Astrocyte (in vitro differentiated cells and primary cell): ENCODE measurements around the gene LRCH1. TPM values are rescaled to one million over a fixed set of nuclear protein-coding genes. Genes with fewer than 3 reads are reported as not detected.

ENCODE experiments used
- DNase-seq: peaks from one replicate; pipeline ENCODE4 v3.0.0-alpha.2; 2010; ENCODE audit warnings: low read depth
- FAIRE-seq: peaks from 2 replicates; lab custom pipeline; 2011; peaks lifted over from hg19 to GRCh38; lab: Jason Lieb, UNC
- H2AFZ ChIP-seq: 2 replicates; pipeline ENCODE4 v1.6.0; 2012; ENCODE audit warnings: low read depth, low read length, inconsistent platforms
- H3K27ac ChIP-seq: 2 replicates; pipeline ENCODE4 v1.5.1; 2011; ENCODE audit warnings: low read depth, low read length, inconsistent platforms
- H3K27me3 ChIP-seq: 2 replicates; pipeline ENCODE4 v1.6.0; 2011; ENCODE audit warnings: low read length, inconsistent platforms; ENCODE audit not compliant: insufficient read depth
- H3K36me3 ChIP-seq: 2 replicates; pipeline ENCODE4 v1.5.1; 2011; ENCODE audit warnings: low read length, inconsistent platforms; ENCODE audit not compliant: insufficient read depth
- H3K4me1 ChIP-seq: 2 replicates; pipeline ENCODE4 v1.5.1; 2011; ENCODE audit warnings: low read length, inconsistent platforms; ENCODE audit not compliant: insufficient read depth
- H3K4me2 ChIP-seq: 2 replicates; pipeline ENCODE4 v1.6.0; 2012; ENCODE audit warnings: low read length, inconsistent platforms
- H3K4me3 ChIP-seq: 2 replicates; pipeline ENCODE4 v1.5.1; 2011; ENCODE audit warnings: low read depth, mild to moderate bottlenecking, low read length, inconsistent platforms; ENCODE audit not compliant: insufficient read depth
- H3K79me2 ChIP-seq: 2 replicates; pipeline ENCODE4 v1.6.0; 2012; ENCODE audit warnings: mild to moderate bottlenecking, low read length, inconsistent platforms; ENCODE audit not compliant: insufficient read depth
- H3K9ac ChIP-seq: 2 replicates; pipeline ENCODE4 v1.6.0; 2012; ENCODE audit warnings: mild to moderate bottlenecking, low read length, inconsistent platforms
- H3K9me3 ChIP-seq: 2 replicates; pipeline ENCODE4 v1.5.1; 2012; ENCODE audit warnings: low read depth, mild to moderate bottlenecking, low read length, inconsistent platforms; ENCODE audit not compliant: insufficient read depth
- H4K20me1 ChIP-seq: 2 replicates; pipeline ENCODE4 v1.6.0; 2012; ENCODE audit warnings: low read length, inconsistent platforms; ENCODE audit not compliant: insufficient read depth
- H3K27ac Mint-ChIP-seq: one replicate; pipeline ENCODE4 v1.8.0; 2021; ENCODE audit warnings: mild to moderate bottlenecking, mixed read lengths; ENCODE audit not compliant: unreplicated experiment
- H3K27me3 Mint-ChIP-seq: one replicate; pipeline ENCODE4 v1.8.0; 2021; ENCODE audit warnings: low read depth, mixed read lengths; ENCODE audit not compliant: unreplicated experiment
- H3K36me3 Mint-ChIP-seq: one replicate; pipeline ENCODE4 v1.8.0; 2021; ENCODE audit warnings: low read depth, mixed read lengths; ENCODE audit not compliant: unreplicated experiment
- H3K4me1 Mint-ChIP-seq: one replicate; pipeline ENCODE4 v1.8.0; 2021; ENCODE audit warnings: low read depth, mixed read lengths; ENCODE audit not compliant: unreplicated experiment
- H3K4me3 Mint-ChIP-seq: one replicate; pipeline ENCODE4 v1.8.0; 2021; ENCODE audit warnings: mild to moderate bottlenecking, moderate library complexity, mixed read lengths; ENCODE audit not compliant: unreplicated experiment
- H3K9me3 Mint-ChIP-seq: one replicate; pipeline ENCODE4 v1.8.0; 2021; ENCODE audit warnings: mild to moderate bottlenecking, mixed read lengths; ENCODE audit not compliant: unreplicated experiment
- CTCF ChIP-seq: IDR thresholded peaks from 2 replicates; pipeline ENCODE4 v1.5.1; 2011; ENCODE audit warnings: low read depth, mild to moderate bottlenecking, inconsistent platforms, low read length, moderate library complexity; ENCODE audit not compliant: insufficient read depth
- EZH2 ChIP-seq: IDR thresholded peaks from 2 replicates; pipeline ENCODE4 v1.6.1; 2012; ENCODE audit warnings: mild to moderate bottlenecking, low read length, inconsistent platforms; ENCODE audit not compliant: insufficient read depth
- total RNA-seq: library from RNA; stranded (reverse); gene quantifications from 2 replicates; pipeline ENCODE4 v1.2.1, GENCODE V29; 2021

Gene LRCH1
- total RNA-seq, 1 donor from 2014 or later: 17.7 TPM

GRCh38 chr13:46796515-46797474, 243.8 kb downstream of the LRCH1 start, which contains the start of gene ESD:
Gene ESD (minus strand): TSS chr13:46797161. CDS start chr13:46791413, 5,748 bp downstream.
- Mint-ChIP-seq H3K27me3 (no peaks in the 10 kb centered on the region), H3K4me3 (peak within 1 kb of the TSS; percentile 99), H3K4me1 (peaks cover 15% of the 10 kb centered on the region), H3K9me3 (no peaks in the 10 kb centered on the region), H3K36me3 (peaks cover 3% of the 10 kb centered on the region), H3K27ac (peak within 1 kb of the TSS; percentile 99)
- FAIRE-seq (peak; percentile 20), DNase-seq (peak; percentile 79)
- peak within 1 kb of the TSS; percentile 93 for H3K4me2 ChIP-seq
- peak within 1 kb of the TSS; percentile 93 for H3K4me3 ChIP-seq
- H3K9me3 ChIP-seq: no peaks in the 10 kb centered on the region
- peaks cover 13% of the 10 kb centered on the region for H4K20me1 ChIP-seq
- H3K4me1 ChIP-seq: peaks cover 16% of the 10 kb centered on the region
- no peaks in the 10 kb centered on the region for H3K36me3 ChIP-seq
- peak within 1 kb of the TSS; percentile 100 for H2AFZ ChIP-seq
- H3K27ac ChIP-seq: peak within 1 kb of the TSS; percentile 94
- TF ChIP-seq EZH2 (no peak), CTCF (no peak)
- no peaks in the 10 kb centered on the region for H3K27me3 ChIP-seq
- H3K9ac ChIP-seq: peak within 1 kb of the TSS; percentile 99
- H3K79me2 ChIP-seq: peaks cover 43% of the 10 kb centered on the region

- Mint-ChIP-seq H3K36me3 (peaks cover 3% of the 10 kb centered on the region), H3K4me1 (peaks cover 22% of the 10 kb centered on the region), H3K4me3 (peak overlapping the region; percentile 99), H3K27ac (peak overlapping the region; percentile 99), H3K27me3 (no peaks in the 10 kb centered on the region), H3K9me3 (no peaks in the 10 kb centered on the region)
- Histone ChIP-seq H2AFZ (peak overlapping the region; percentile 100), H3K27ac (peak overlapping the region; percentile 94), H3K4me3 (peak overlapping the region; percentile 93), H3K4me1 (peaks cover 16% of the 10 kb centered on the region), H3K36me3 (no peaks in the 10 kb centered on the region), H3K4me2 (peak overlapping the region; percentile 93), H4K20me1 (peaks cover 13% of the 10 kb centered on the region), H3K9ac (peak overlapping the region; percentile 99), H3K27me3 (no peaks in the 10 kb centered on the region), H3K79me2 (peaks cover 41% of the 10 kb centered on the region), H3K9me3 (no peaks in the 10 kb centered on the region)
- TF ChIP-seq CTCF (no peak), EZH2 (no peak)
- DNase-seq: no peak
- no peak for FAIRE-seq
Observed at GRCh38 chr13:46797501-46798237, 244.7 kb downstream of the LRCH1 start.
